RWPE2 (cell line): ENCODE measurements around the gene CCDC92.
A peak's percentile ranks its signal among the peaks of the same experiment; 100 is the strongest.

Experiments
- ATAC-seq: fragments of 200-7000 bp; cut with Tn5 transposase; 3 replicates; pipeline ENCODE4 v1.9.1; 2021; ENCODE audit warnings: low read depth
- DNase-seq: peaks from one replicate; pipeline ENCODE4 v3.0.0-alpha.2; 2020; ENCODE audit warnings: low spot score
- H3K27ac ChIP-seq: fragments of 450-650 bp; 2 replicates; pipeline ENCODE4 v1.5.1; 2017; ENCODE audit warnings: mild to moderate bottlenecking; ENCODE audit not compliant: poor library complexity, severe bottlenecking
- H3K27me3 ChIP-seq: fragments of 250-450 bp; sonication (Bioruptor Pico); 2 replicates; pipeline ENCODE4 v1.5.1; 2021; ENCODE audit warnings: mild to moderate bottlenecking, moderate library complexity; ENCODE audit not compliant: insufficient read depth, poor library complexity, severe bottlenecking
- H3K36me3 ChIP-seq: fragments of 250-450 bp; sonication (Bioruptor Pico); 2 replicates; pipeline ENCODE4 v1.5.1; 2020; ENCODE audit warnings: low read depth, mild to moderate bottlenecking, moderate library complexity
- H3K4me1 ChIP-seq: fragments of 250-450 bp; sonication (Bioruptor Pico); 2 replicates; pipeline ENCODE4 v1.5.1; 2021; ENCODE audit warnings: mild to moderate bottlenecking, moderate library complexity; ENCODE audit not compliant: insufficient read depth, poor library complexity, severe bottlenecking
- H3K4me3 ChIP-seq: fragments of 250-450 bp; sonication (Bioruptor Pico); 2 replicates; pipeline ENCODE4 v1.5.1; 2021; ENCODE audit warnings: mild to moderate bottlenecking, moderate library complexity; ENCODE audit not compliant: severe bottlenecking
- H3K9me3 ChIP-seq: fragments of 250-450 bp; sonication (Bioruptor Pico); 2 replicates; pipeline ENCODE4 v1.5.1; 2021; ENCODE audit warnings: mild to moderate bottlenecking, moderate library complexity; ENCODE audit not compliant: severe bottlenecking
- CTCF ChIP-seq: fragments of 450-650 bp; IDR thresholded peaks from one replicate; pipeline ENCODE4 v1.5.1; 2017; ENCODE audit warnings: mild to moderate bottlenecking, moderate library complexity; ENCODE audit not compliant: poor library complexity, severe bottlenecking

Gene CCDC92

GRCh38 chr12:123919980-123920360 lies 52.7 kb downstream of the CCDC92 start:
- no peak for TF ChIP-seq CTCF
- DNase-seq (no peak), ATAC-seq (no peak)
- no peaks in the 10 kb centered on the region for H3K27me3 ChIP-seq
- H3K4me3 ChIP-seq: no peak overlapping the region
- no peaks in the 10 kb centered on the region for H3K36me3 ChIP-seq
- no peaks in the 10 kb centered on the region for H3K4me1 ChIP-seq
- no peaks in the 10 kb centered on the region for H3K9me3 ChIP-seq
- H3K27ac ChIP-seq: no peak overlapping the region

- no peak overlapping the region for H3K4me3 ChIP-seq
- ATAC-seq (no peak), DNase-seq (no peak)
- no peak for TF ChIP-seq CTCF
- H3K27ac ChIP-seq: no peak overlapping the region
- H3K9me3 ChIP-seq: no peaks in the 10 kb centered on the region
- H3K4me1 ChIP-seq: no peaks in the 10 kb centered on the region
- no peaks in the 10 kb centered on the region for H3K27me3 ChIP-seq
- no peaks in the 10 kb centered on the region for H3K36me3 ChIP-seq
Measured at GRCh38 chr12:123917337-123917850, 55.2 kb downstream of the CCDC92 start.

GRCh38 chr12:123916729-123917128 lies 55.9 kb downstream of the CCDC92 start:
- Histone ChIP-seq H3K27me3 (no peaks in the 10 kb centered on the region), H3K4me1 (no peaks in the 10 kb centered on the region), H3K36me3 (no peaks in the 10 kb centered on the region), H3K27ac (no peak overlapping the region), H3K4me3 (no peak overlapping the region), H3K9me3 (no peaks in the 10 kb centered on the region)
- TF ChIP-seq CTCF: no peak
- DNase-seq: no peak
- ATAC-seq: peak; percentile 59

GRCh38 chr12:123914726-123915333 lies 57.8 kb downstream of the CCDC92 start:
- no peak for TF ChIP-seq CTCF
- no peak overlapping the region for H3K27ac ChIP-seq
- no peaks in the 10 kb centered on the region for H3K27me3 ChIP-seq
- H3K4me3 ChIP-seq: no peak overlapping the region
- no peaks in the 10 kb centered on the region for H3K36me3 ChIP-seq
- DNase-seq (no peak), ATAC-seq (no peak)
- no peaks in the 10 kb centered on the region for H3K4me1 ChIP-seq
- H3K9me3 ChIP-seq: no peaks in the 10 kb centered on the region
